ENCODE measurements around the gene MAD1L1. TPM values are rescaled to one million over a fixed set of nuclear protein-coding genes. Genes with fewer than 3 reads are reported as not detected.

Gene MAD1L1
- polyA plus RNA-seq, 4 donors = 12.3 to 21.7 (median 18.1) TPM

- Histone ChIP-seq H3K27ac (ENCODE audit: low read depth in 1 of 3, low read length in 2 of 3) (no peak overlapping the region), H3K9me3 (ENCODE audit: control insufficient read depth in 2 of 2, insufficient read depth in 1 of 2, low read depth in 1 of 2, low read length in 1 of 2) (peaks cover 0 to 4% of the 10 kb centered on the region in 2 donors), H3K36me3 (ENCODE audit: control insufficient read depth in 3 of 3, insufficient read depth in 2 of 3, low read depth in 1 of 3, low read length in 3 of 3) (peaks cover 0 to 36% (median 0%) of the 10 kb centered on the region in 3 donors), H3K4me3 (ENCODE audit: low read depth in 1 of 3, low read length in 3 of 3) (no peak overlapping the region), H3K4me1 (ENCODE audit: control insufficient read depth in 3 of 3, insufficient read depth in 2 of 3, low read depth in 1 of 3, low read length in 2 of 3) (no peaks in the 10 kb centered on the region), H3K27me3 (ENCODE audit: control insufficient read depth in 3 of 3, insufficient read depth in 3 of 3, low read length in 3 of 3) (no peaks in the 10 kb centered on the region)
- FAIRE-seq (no peak), DNase-seq (no peak)
- WGBS, 3 donors = 92 to 94% (median 93%) methylated on average over 26 of the region's 26 CpGs
These were observed 266.0 kb downstream of the MAD1L1 start for GRCh38 chr7:1966631-1967200.

GRCh38 chr7:1965579-1966294 is 267.0 kb downstream of the MAD1L1 start:
- H3K4me3 ChIP-seq (ENCODE audit: low read depth in 1 of 3, low read length in 3 of 3) = no peak overlapping the region
- H3K4me1 ChIP-seq (ENCODE audit: control insufficient read depth in 3 of 3, insufficient read depth in 2 of 3, low read depth in 1 of 3, low read length in 2 of 3) = no peaks in the 10 kb centered on the region
- H3K9me3 ChIP-seq (ENCODE audit: control insufficient read depth in 2 of 2, insufficient read depth in 1 of 2, low read depth in 1 of 2, low read length in 1 of 2) = peaks cover 0 to 5% of the 10 kb centered on the region in 2 donors
- 91 to 95% (median 94%) methylated on average over 26 of the region's 26 CpGs for WGBS, 3 donors
- FAIRE-seq (no peak), DNase-seq (no peak)
- H3K27ac ChIP-seq (ENCODE audit: low read depth in 1 of 3, low read length in 2 of 3) = no peak overlapping the region
- H3K36me3 ChIP-seq (ENCODE audit: control insufficient read depth in 3 of 3, insufficient read depth in 2 of 3, low read depth in 1 of 3, low read length in 3 of 3) = peaks cover 0 to 30% (median 0%) of the 10 kb centered on the region in 3 donors
- H3K27me3 ChIP-seq (ENCODE audit: control insufficient read depth in 3 of 3, insufficient read depth in 3 of 3, low read length in 3 of 3) = no peaks in the 10 kb centered on the region

- WGBS, 3 donors = 91 to 95% (median 95%) methylated on average over 25 of the region's 25 CpGs
- Histone ChIP-seq H3K4me3 (ENCODE audit: low read depth in 1 of 3, low read length in 3 of 3) (no peak overlapping the region), H3K9me3 (ENCODE audit: control insufficient read depth in 2 of 2, insufficient read depth in 1 of 2, low read depth in 1 of 2, low read length in 1 of 2) (peaks cover 0 to 5% of the 10 kb centered on the region in 2 donors), H3K27me3 (ENCODE audit: control insufficient read depth in 3 of 3, insufficient read depth in 3 of 3, low read length in 3 of 3) (no peaks in the 10 kb centered on the region), H3K27ac (ENCODE audit: low read depth in 1 of 3, low read length in 2 of 3) (no peak overlapping the region), H3K4me1 (ENCODE audit: control insufficient read depth in 3 of 3, insufficient read depth in 2 of 3, low read depth in 1 of 3, low read length in 2 of 3) (no peaks in the 10 kb centered on the region), H3K36me3 (ENCODE audit: control insufficient read depth in 3 of 3, insufficient read depth in 2 of 3, low read depth in 1 of 3, low read length in 3 of 3) (peaks cover 0 to 29% (median 0%) of the 10 kb centered on the region in 3 donors)
- FAIRE-seq (no peak), DNase-seq (no peak)
These were observed 267.7 kb downstream of the MAD1L1 start for GRCh38 chr7:1964913-1965578.

GRCh38 chr7:1964211-1964912 is 268.4 kb downstream of the MAD1L1 start:
- no peaks in the 10 kb centered on the region for H3K4me1 ChIP-seq (ENCODE audit: control insufficient read depth in 3 of 3, insufficient read depth in 2 of 3, low read depth in 1 of 3, low read length in 2 of 3)
- H3K4me3 ChIP-seq (ENCODE audit: low read depth in 1 of 3, low read length in 3 of 3) = no peak overlapping the region
- H3K27ac ChIP-seq (ENCODE audit: low read depth in 1 of 3, low read length in 2 of 3) = no peak overlapping the region
- DNase-seq (no peak), FAIRE-seq (no peak)
- WGBS, 3 donors = 91 to 95% (median 94%) methylated on average over 25 of the region's 25 CpGs
- peaks cover 0 to 29% (median 0%) of the 10 kb centered on the region in 3 donors for H3K36me3 ChIP-seq (ENCODE audit: control insufficient read depth in 3 of 3, insufficient read depth in 2 of 3, low read depth in 1 of 3, low read length in 3 of 3)
- H3K9me3 ChIP-seq (ENCODE audit: control insufficient read depth in 2 of 2, insufficient read depth in 1 of 2, low read depth in 1 of 2, low read length in 1 of 2) = peaks cover 0 to 5% of the 10 kb centered on the region in 2 donors
- H3K27me3 ChIP-seq (ENCODE audit: control insufficient read depth in 3 of 3, insufficient read depth in 3 of 3, low read length in 3 of 3) = no peaks in the 10 kb centered on the region

GRCh38 chr7:1963575-1963974 is 269.2 kb downstream of the MAD1L1 start:
- no peak for FAIRE-seq
- Histone ChIP-seq H3K9me3 (ENCODE audit: control insufficient read depth in 2 of 2, insufficient read depth in 1 of 2, low read depth in 1 of 2, low read length in 1 of 2) (peaks cover 0 to 5% of the 10 kb centered on the region in 2 donors), H3K27me3 (ENCODE audit: control insufficient read depth in 3 of 3, insufficient read depth in 3 of 3, low read length in 3 of 3) (no peaks in the 10 kb centered on the region), H3K36me3 (ENCODE audit: control insufficient read depth in 3 of 3, insufficient read depth in 2 of 3, low read depth in 1 of 3, low read length in 3 of 3) (peaks cover 0 to 28% (median 0%) of the 10 kb centered on the region in 3 donors), H3K4me3 (ENCODE audit: low read depth in 1 of 3, low read length in 3 of 3) (no peak overlapping the region), H3K27ac (ENCODE audit: low read depth in 1 of 3, low read length in 2 of 3) (no peak overlapping the region), H3K4me1 (ENCODE audit: control insufficient read depth in 3 of 3, insufficient read depth in 2 of 3, low read depth in 1 of 3, low read length in 2 of 3) (no peaks in the 10 kb centered on the region)
- 90 to 97% (median 95%) methylated on average over 15 of the region's 15 CpGs for WGBS, 3 donors
- no peak for DNase-seq

GRCh38 chr7:1961701-1962276 is 271.0 kb downstream of the MAD1L1 start:
- Histone ChIP-seq H3K36me3 (ENCODE audit: control insufficient read depth in 3 of 3, insufficient read depth in 2 of 3, low read depth in 1 of 3, low read length in 3 of 3) (peaks cover 0 to 23% (median 0%) of the 10 kb centered on the region in 3 donors), H3K27ac (ENCODE audit: low read depth in 1 of 3, low read length in 2 of 3) (no peak overlapping the region), H3K4me1 (ENCODE audit: control insufficient read depth in 3 of 3, insufficient read depth in 2 of 3, low read depth in 1 of 3, low read length in 2 of 3) (no peaks in the 10 kb centered on the region), H3K27me3 (ENCODE audit: control insufficient read depth in 3 of 3, insufficient read depth in 3 of 3, low read length in 3 of 3) (no peaks in the 10 kb centered on the region), H3K9me3 (ENCODE audit: control insufficient read depth in 2 of 2, insufficient read depth in 1 of 2, low read depth in 1 of 2, low read length in 1 of 2) (peaks cover 0 to 5% of the 10 kb centered on the region in 2 donors), H3K4me3 (ENCODE audit: low read depth in 1 of 3, low read length in 3 of 3) (no peak overlapping the region)
- 69 to 84% (median 76%) methylated on average over 15 of the region's 15 CpGs for WGBS, 3 donors
- no peak for FAIRE-seq
- no peak for DNase-seq

GRCh38 chr7:1959305-1959704 is 273.4 kb downstream of the MAD1L1 start:
- 96% methylated on average over 13 of the region's 13 CpGs for WGBS, 3 donors
- Histone ChIP-seq H3K4me1 (ENCODE audit: control insufficient read depth in 3 of 3, insufficient read depth in 2 of 3, low read depth in 1 of 3, low read length in 2 of 3) (no peaks in the 10 kb centered on the region), H3K36me3 (ENCODE audit: control insufficient read depth in 3 of 3, insufficient read depth in 2 of 3, low read depth in 1 of 3, low read length in 3 of 3) (peaks cover 0 to 20% (median 0%) of the 10 kb centered on the region in 3 donors), H3K27me3 (ENCODE audit: control insufficient read depth in 3 of 3, insufficient read depth in 3 of 3, low read length in 3 of 3) (no peaks in the 10 kb centered on the region), H3K4me3 (ENCODE audit: low read depth in 1 of 3, low read length in 3 of 3) (no peak overlapping the region), H3K9me3 (ENCODE audit: control insufficient read depth in 2 of 2, insufficient read depth in 1 of 2, low read depth in 1 of 2, low read length in 1 of 2) (peaks cover 0 to 5% of the 10 kb centered on the region in 2 donors), H3K27ac (ENCODE audit: low read depth in 1 of 3, low read length in 2 of 3) (no peak overlapping the region)
- DNase-seq = no peak
- no peak for FAIRE-seq
